Mononuclear cell (primary cell): ENCODE results near the gene GPBP1L1. TPM values are rescaled to one million over a fixed set of nuclear protein-coding genes. Genes with fewer than 3 reads are reported as not detected.
"Not testable (repeated sequence)": the region's sequence is repeated elsewhere in the genome, so short reads cannot be mapped to it uniquely, and the experiment has no call there.

Experiments
- H3K27me3 ChIP-seq: 2 replicates; pipeline ENCODE4 v1.6.0; 2011; ENCODE audit warnings: low read length, control low read depth; ENCODE audit not compliant: insufficient read depth
- H3K4me1 ChIP-seq: 2 replicates; pipeline ENCODE4 v1.5.1; 2011; ENCODE audit warnings: mild to moderate bottlenecking, low read length, control low read depth; ENCODE audit not compliant: insufficient read depth
- H3K4me3 ChIP-seq: 2 replicates; pipeline ENCODE4 v1.5.1; 2011; ENCODE audit warnings: mild to moderate bottlenecking, low read length, moderate library complexity
- H3K9me3 ChIP-seq: 2 replicates; pipeline ENCODE4 v1.5.1; 2011; ENCODE audit warnings: low read depth, mild to moderate bottlenecking, control low read depth, low read length
- total RNA-seq: library from RNA; depleted of rRNA; stranded (reverse); fragments of >200 nt; gene quantifications from one replicate; pipeline ENCODE4 v1.2.3, GENCODE V29; 2012

The GPBP1L1 gene
- total RNA-seq, 1 donor = 141 TPM

DNA sequence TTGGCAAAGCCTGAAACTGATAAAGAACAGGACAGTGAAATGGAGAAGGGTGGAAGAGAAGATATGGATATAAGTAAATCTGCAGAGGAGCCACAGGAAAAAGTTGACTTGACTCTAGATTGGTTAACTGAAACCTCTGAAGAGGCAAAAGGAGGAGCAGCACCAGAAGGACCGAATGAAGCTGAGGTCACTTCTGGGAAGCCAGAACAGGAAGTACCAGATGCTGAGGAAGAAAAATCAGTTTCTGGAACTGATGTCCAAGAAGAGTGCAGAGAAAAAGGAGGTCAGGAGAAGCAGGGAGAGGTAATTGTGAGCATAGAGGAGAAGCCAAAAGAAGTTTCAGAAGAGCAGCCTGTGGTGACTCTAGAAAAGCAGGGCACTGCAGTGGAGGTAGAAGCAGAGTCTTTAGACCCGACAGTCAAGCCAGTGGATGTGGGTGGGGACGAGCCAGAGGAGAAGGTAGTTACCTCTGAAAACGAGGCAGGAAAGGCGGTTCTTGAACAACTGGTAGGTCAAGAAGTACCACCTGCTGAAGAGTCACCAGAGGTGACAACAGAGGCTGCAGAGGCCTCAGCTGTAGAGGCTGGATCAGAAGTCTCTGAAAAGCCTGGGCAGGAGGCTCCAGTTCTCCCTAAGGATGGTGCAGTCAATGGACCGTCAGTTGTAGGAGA, 78.8 kb downstream of the GPBP1L1 start:
- no peak overlapping the region for H3K4me3 ChIP-seq
- H3K27me3 ChIP-seq = no peaks in the 10 kb centered on the region
- no peaks in the 10 kb centered on the region for H3K9me3 ChIP-seq
- peaks cover 23% of the 10 kb centered on the region for H3K4me1 ChIP-seq

DNA sequence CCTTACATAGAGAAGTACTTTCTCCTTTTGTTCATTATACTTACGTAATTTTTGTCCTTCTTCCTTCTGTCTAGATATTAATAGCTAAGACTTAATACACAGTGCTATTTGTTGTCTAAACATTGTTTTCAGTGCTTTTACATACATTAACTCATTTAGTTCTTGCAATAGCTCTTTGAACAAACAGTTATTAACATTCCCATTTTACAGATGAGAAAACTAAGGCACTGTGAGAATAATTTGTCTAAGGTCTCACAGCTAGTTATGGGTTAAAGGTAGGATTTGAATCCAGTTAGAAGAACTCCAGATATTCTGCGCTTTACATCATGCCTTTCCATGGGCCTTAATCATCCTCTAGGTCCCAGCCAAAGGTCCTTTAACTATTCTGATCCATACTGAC, 82.1 kb downstream of the GPBP1L1 start:
- peaks cover 22% of the 10 kb centered on the region for H3K4me1 ChIP-seq
- no peaks in the 10 kb centered on the region for H3K27me3 ChIP-seq
- no peaks in the 10 kb centered on the region for H3K9me3 ChIP-seq
- H3K4me3 ChIP-seq = no peak overlapping the region

GRCh38 chr1:45596765-45597164, 89.6 kb downstream of the GPBP1L1 start:
- not testable (repeated sequence) for H3K4me1 ChIP-seq, H3K27me3 ChIP-seq, H3K9me3 ChIP-seq, H3K4me3 ChIP-seq

GRCh38 chr1:45594412-45594811, 91.9 kb downstream of the GPBP1L1 start:
- H3K4me1 ChIP-seq = no peaks in the 10 kb centered on the region
- no peaks in the 10 kb centered on the region for H3K27me3 ChIP-seq
- H3K9me3 ChIP-seq = no peaks in the 10 kb centered on the region
- no peak overlapping the region for H3K4me3 ChIP-seq

DNA sequence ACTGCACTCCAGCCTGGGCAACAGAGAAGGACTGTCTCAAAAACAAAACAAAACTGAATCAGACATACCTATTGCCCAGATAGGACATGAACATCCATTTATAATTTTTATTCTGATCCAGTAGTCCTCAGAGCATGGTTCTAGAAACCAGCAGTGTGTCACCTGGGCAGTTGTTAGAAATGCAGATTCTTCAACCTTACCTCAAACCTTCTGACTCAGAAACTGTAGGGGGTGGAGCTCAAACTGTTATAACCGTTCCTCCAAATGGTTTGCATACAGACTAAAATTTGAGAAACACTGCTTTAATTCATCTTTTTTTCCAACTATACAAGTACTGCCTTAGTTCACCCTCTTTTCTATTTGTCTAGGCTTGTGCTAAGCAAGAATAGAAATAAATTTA, 96.5 kb downstream of the GPBP1L1 start:
- Histone ChIP-seq H3K27me3 (no peaks in the 10 kb centered on the region), H3K9me3 (no peaks in the 10 kb centered on the region), H3K4me3 (no peak overlapping the region), H3K4me1 (peaks cover 24% of the 10 kb centered on the region)

GRCh38 chr1:45586769-45587168, 99.6 kb downstream of the GPBP1L1 start:
- Histone ChIP-seq H3K9me3 (no peaks in the 10 kb centered on the region), H3K4me1 (peaks cover 40% of the 10 kb centered on the region), H3K27me3 (no peaks in the 10 kb centered on the region), H3K4me3 (no peak overlapping the region)

- H3K4me3 ChIP-seq = peak overlapping the region; percentile 9
- H3K9me3 ChIP-seq = no peaks in the 10 kb centered on the region
- H3K27me3 ChIP-seq = no peaks in the 10 kb centered on the region
- H3K4me1 ChIP-seq = peaks cover 40% of the 10 kb centered on the region
Measured at GRCh38 chr1:45585496-45586075, 100.7 kb downstream of the GPBP1L1 start.

DNA sequence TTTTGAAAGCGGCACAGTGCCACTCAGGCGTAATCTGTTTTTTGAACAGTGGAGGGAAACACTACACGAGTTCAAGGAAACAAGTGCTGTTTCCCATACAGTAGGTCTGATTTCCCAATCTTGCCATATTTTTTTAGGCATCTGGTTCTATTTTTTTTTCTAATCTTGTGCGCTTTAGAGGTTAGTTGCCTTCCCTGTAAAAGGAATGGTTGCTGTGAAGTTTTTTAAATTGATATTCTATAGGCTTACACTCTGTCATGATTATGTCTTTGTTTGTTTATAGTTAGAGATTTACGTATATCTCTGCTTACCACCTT, 101.3 kb downstream of the GPBP1L1 start:
- Histone ChIP-seq H3K9me3 (no peaks in the 10 kb centered on the region), H3K4me3 (peak overlapping the region; percentile 98), H3K4me1 (peaks cover 40% of the 10 kb centered on the region), H3K27me3 (no peaks in the 10 kb centered on the region)

- peak overlapping the region; percentile 98 for H3K4me3 ChIP-seq
- H3K9me3 ChIP-seq = no peaks in the 10 kb centered on the region
- H3K27me3 ChIP-seq = no peaks in the 10 kb centered on the region
- peaks cover 40% of the 10 kb centered on the region for H3K4me1 ChIP-seq
Measured at GRCh38 chr1:45584351-45585109, 101.8 kb downstream of the GPBP1L1 start.

GRCh38 chr1:45583666-45584350, 102.5 kb downstream of the GPBP1L1 start, which contains the start of gene NASP:
TSS of gene NASP (plus strand) at chr1:45584041. CDS start at chr1:45584147, 106 bp downstream.
- Histone ChIP-seq H3K9me3 (no peaks in the 10 kb centered on the region), H3K4me1 (peaks cover 40% of the 10 kb centered on the region), H3K4me3 (peak within 1 kb of the TSS; percentile 98)

GRCh38 chr1:45583264-45583665, 103.1 kb downstream of the GPBP1L1 start:
- Histone ChIP-seq H3K4me1 (peaks cover 40% of the 10 kb centered on the region), H3K27me3 (no peaks in the 10 kb centered on the region), H3K4me3 (peak overlapping the region; percentile 98), H3K9me3 (no peaks in the 10 kb centered on the region)

More at GRCh38 chr1:45583666-45584350, 102.5 kb downstream of the GPBP1L1 start, which contains the start of gene NASP:
- no peaks in the 10 kb centered on the region for H3K27me3 ChIP-seq

Other genes starting within 250 kb of the GPBP1L1 start
- gene TESK2, start 195.4 kb downstream of the GPBP1L1 start, total RNA-seq = 4.0 TPM
- 0.63 TPM for gene CCDC163, start 186.5 kb downstream of the GPBP1L1 start, total RNA-seq
- 0.10 TPM for gene MMACHC, start 186.2 kb downstream of the GPBP1L1 start, total RNA-seq
- gene PRDX1, start 164.6 kb downstream of the GPBP1L1 start, total RNA-seq = 27.7 TPM
- gene AKR1A1, start 135.7 kb downstream of the GPBP1L1 start, total RNA-seq = 37.3 TPM
- 43.1 TPM for gene NASP, start 102.5 kb downstream of the GPBP1L1 start, total RNA-seq
- gene CCDC17, start 62.5 kb downstream of the GPBP1L1 start, total RNA-seq = 2.6 TPM
- 16.0 TPM for gene TMEM69, start 1.6 kb upstream of the GPBP1L1 start, total RNA-seq
- gene IPP, start 64.1 kb upstream of the GPBP1L1 start, total RNA-seq = 2.4 TPM
- gene MAST2, start 117.1 kb upstream of the GPBP1L1 start, total RNA-seq = 3.9 TPM